Tibial artery (tissue), 4 donors: ENCODE data around the gene ZNF45.

Source experiments
- DNase-seq, 2 donors: peaks; one replicate each; pipeline ENCODE4 v3.0.0-alpha.2; 2019
- H3K27ac ChIP-seq, 2 donors: fragments of 200-600 bp; sonication (generic) in 1 of 2; 1 replicate in 1 of 2; 2 replicates in 1 of 2; pipeline ENCODE4 v1.5.1; 2018 to 2019; ENCODE audit warnings: mild to moderate bottlenecking in 1 of 2
- H3K27me3 ChIP-seq, 2 donors: fragments of 200-600 bp; sonication (generic) in 1 of 2; one replicate each; pipeline versions ENCODE4 v1.5.1 to v1.6.0; 2016 to 2019
- H3K36me3 ChIP-seq, 3 donors: fragments of 200-600 bp; sonication (generic) in 2 of 3; one replicate each; pipeline ENCODE4 v1.5.1; 2016 to 2019; ENCODE audit warnings: mild to moderate bottlenecking in 2 of 3
- H3K4me1 ChIP-seq, 4 donors: fragments of 200-600 bp; sonication (generic) in 2 of 4; 1 replicate in 3 of 4; 2 replicates in 1 of 4; pipeline ENCODE4 v1.5.1; 2016 to 2019
- H3K4me3 ChIP-seq, 2 donors: fragments of 200-600 bp; sonication (generic) in 1 of 2; 1 replicate in 1 of 2; 2 replicates in 1 of 2; pipeline ENCODE4 v1.5.1; 2018 to 2019; ENCODE audit warnings: mild to moderate bottlenecking in 2 of 2
- H3K9me3 ChIP-seq, 3 donors: fragments of 200-600 bp; sonication (generic) in 1 of 3; one replicate each; pipeline ENCODE4 v1.5.1; 2016 to 2019
- intact Hi-C: fragments of 100-400 bp; cut with DNase I; formaldehyde crosslinking; loops from one replicate; pipeline ENCODE4 v1.15.0; 2023; ENCODE audit warnings: low total_unique reads
- TF ChIP-seq, protein P1 (sequence below), 2 experiments: fragments of 200-600 bp in 1 of 2; fragments of 450-650 bp in 1 of 2; IDR thresholded peaks; one replicate each; pipeline ENCODE4 v1.5.1; 2017 to 2019; ENCODE audit warnings: antibody characterized with exemption in 2 of 2, mild to moderate bottlenecking in 1 of 2, moderate library complexity in 1 of 2

Gene ZNF45

DNA sequence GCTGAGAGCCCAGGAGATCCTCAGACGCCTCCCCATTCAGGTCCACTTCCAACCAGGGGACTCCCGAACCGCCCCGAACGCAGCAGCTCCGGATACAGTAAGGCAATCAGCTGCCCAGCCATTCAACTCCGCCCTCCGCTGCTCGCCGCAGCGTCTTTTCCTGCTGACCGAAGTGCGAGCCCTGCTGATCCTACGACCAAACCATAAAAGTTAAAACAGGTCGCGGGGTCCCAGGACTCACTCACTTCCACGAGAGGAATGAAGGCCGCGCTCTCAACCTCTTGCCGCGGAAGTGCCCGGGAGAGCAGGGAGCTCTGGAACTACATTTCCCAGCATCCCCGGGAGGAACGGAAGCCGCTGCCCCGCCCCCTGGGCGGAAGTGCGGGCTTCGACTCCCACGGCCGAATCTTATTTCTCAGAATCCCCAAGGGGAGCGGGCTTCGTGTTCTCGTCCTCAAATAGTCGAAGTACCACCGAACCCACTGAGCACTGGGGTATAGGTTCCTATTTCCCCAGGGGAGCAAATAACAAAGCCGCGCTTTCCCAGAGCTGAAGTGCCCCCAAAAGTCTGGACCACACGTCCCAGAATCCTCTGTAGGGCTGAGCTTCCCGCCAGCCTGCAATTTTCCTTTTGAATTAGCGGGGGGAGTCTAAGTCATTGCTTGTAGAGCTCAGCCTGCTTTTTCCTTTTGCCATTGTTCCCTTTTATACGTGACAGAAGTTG lies at the start of gene ZNF45:
TSS of gene ZNF45 (minus strand) at position 298 of the 724 bp plus-strand sequence. CDS start 13,097 bp downstream, outside the sequence.
- intact Hi-C loops: no loop called here
- peaks cover 0 to 7% (median 0%) of the 10 kb centered on the region in 3 donors for H3K9me3 ChIP-seq
- H3K27me3 ChIP-seq: no peaks in the 10 kb centered on the region
- TF ChIP-seq, protein P1, sequence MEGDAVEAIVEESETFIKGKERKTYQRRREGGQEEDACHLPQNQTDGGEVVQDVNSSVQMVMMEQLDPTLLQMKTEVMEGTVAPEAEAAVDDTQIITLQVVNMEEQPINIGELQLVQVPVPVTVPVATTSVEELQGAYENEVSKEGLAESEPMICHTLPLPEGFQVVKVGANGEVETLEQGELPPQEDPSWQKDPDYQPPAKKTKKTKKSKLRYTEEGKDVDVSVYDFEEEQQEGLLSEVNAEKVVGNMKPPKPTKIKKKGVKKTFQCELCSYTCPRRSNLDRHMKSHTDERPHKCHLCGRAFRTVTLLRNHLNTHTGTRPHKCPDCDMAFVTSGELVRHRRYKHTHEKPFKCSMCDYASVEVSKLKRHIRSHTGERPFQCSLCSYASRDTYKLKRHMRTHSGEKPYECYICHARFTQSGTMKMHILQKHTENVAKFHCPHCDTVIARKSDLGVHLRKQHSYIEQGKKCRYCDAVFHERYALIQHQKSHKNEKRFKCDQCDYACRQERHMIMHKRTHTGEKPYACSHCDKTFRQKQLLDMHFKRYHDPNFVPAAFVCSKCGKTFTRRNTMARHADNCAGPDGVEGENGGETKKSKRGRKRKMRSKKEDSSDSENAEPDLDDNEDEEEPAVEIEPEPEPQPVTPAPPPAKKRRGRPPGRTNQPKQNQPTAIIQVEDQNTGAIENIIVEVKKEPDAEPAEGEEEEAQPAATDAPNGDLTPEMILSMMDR (IDR thresholded peaks at IDR 0.05): no peak
- peak within 1 kb of the TSS; percentile 69 to 89 for H3K27ac ChIP-seq
- DNase-seq: peak; percentile 85 to 93
- H3K4me1 ChIP-seq: peaks cover 0 to 27% (median 15%) of the 10 kb centered on the region in 4 donors
- peak within 1 kb of the TSS; percentile 62 to 67 for H3K4me3 ChIP-seq
- peaks cover 29 to 32% (median 30%) of the 10 kb centered on the region in 3 donors for H3K36me3 ChIP-seq

DNA sequence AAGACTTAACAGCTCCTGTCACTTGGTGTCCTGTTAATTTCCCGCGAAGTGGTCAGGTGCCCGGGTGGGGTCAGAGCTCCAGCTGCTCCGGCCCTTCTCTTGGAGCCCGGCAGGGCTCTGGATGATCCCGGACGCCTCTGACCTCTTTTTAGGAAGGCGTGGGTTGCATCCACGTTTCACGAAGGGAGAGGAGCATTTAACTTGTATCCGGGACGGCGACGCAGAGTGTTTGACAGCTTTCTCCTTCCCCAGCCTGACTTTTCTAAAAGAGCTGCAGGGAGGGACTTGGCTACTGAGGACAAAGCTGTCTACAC lies 49.6 kb upstream of the ZNF45 start:
- H3K27me3 ChIP-seq: no peaks in the 10 kb centered on the region
- TF ChIP-seq, protein P1 (IDR thresholded peaks at IDR 0.05): no peak
- H3K4me3 ChIP-seq: peak overlapping the region; percentile 74 to 87
- H3K4me1 ChIP-seq: peaks cover 3 to 10% (median 5%) of the 10 kb centered on the region in 4 donors
- peak overlapping the region; percentile 82 to 85 for H3K27ac ChIP-seq
- intact Hi-C loops: no loop called here
- H3K9me3 ChIP-seq: peaks cover 7 to 39% (median 15%) of the 10 kb centered on the region in 3 donors
- peaks cover 16 to 32% (median 30%) of the 10 kb centered on the region in 3 donors for H3K36me3 ChIP-seq
- DNase-seq: peak in 1 of 2 donors; percentile 29

DNA sequence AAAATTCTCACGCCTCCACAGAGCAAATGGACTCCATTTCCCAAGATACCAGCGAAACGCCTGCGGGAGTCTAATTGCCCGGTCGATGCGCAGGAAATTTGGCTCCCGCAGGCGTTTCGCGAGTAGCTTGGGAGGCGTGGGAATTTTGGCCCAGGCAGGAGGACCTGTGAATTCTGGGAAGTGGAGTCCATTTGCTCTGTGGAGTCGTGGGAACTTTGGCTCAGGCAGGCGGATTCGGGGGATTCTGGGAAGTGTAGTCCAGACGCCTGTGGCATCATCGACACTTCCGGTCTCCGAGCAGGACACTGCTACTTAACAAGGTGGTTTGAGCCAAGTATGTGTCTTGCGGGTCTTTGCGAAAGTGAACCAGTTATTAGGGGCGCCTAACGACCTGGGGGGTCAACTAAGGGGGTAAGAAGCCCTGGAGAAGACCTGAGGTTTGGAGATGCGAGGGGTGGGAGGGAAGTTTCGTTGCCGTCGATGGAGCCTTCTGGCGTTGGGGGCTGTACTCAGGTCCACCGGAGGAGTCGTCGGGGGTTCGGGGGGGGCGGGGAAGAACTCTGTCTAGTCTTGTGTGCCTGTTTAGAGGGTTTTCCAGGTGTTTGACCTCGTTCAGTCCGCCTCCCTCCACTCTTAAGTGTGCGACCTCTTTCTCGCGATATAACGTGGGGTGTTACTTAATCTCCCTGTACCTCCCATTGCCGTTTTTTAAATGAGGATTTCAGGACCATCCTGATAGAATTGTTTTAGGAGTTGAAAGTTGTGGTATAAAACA lies 49.0 kb upstream of the ZNF45 start, which contains the start of gene ZNF155:
TSS of gene ZNF155 (plus strand) at position 277 of the 775 bp plus-strand sequence. CDS start 4,356 bp downstream, outside the sequence.
- Histone ChIP-seq H3K4me1 (peaks cover 3 to 10% (median 5%) of the 10 kb centered on the region in 4 donors), H3K4me3 (peak within 1 kb of the TSS; percentile 74 to 87), H3K27me3 (no peaks in the 10 kb centered on the region), H3K36me3 (peaks cover 11 to 26% (median 25%) of the 10 kb centered on the region in 3 donors), H3K9me3 (peaks cover 7 to 44% (median 19%) of the 10 kb centered on the region in 3 donors), H3K27ac (peak within 1 kb of the TSS; percentile 82 to 85)
- peak; percentile 92 to 95 for DNase-seq
- intact Hi-C loops: no loop called here
- TF ChIP-seq, protein P1 (IDR thresholded peaks at IDR 0.05): no peak

DNA sequence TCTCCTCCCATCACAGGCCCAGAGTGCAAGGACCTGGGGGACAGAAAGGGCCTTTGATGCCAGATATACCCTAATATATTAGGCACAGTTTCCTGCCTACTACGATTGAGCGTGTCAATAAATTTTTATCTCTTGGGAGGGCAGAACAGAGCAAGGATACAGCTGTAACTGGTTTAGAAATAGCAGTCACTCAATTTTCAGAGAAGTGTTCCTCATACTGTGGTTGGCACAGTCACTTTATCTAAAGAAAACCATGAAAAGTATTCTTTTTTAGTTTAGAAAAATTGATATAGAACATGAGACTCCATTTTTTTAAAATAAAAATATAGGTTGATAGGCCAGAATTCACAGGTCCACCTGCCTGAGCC lies 48.4 kb upstream of the ZNF45 start:
- TF ChIP-seq, protein P1 (IDR thresholded peaks at IDR 0.05): no peak
- Histone ChIP-seq H3K4me1 (peaks cover 3 to 10% (median 5%) of the 10 kb centered on the region in 4 donors), H3K4me3 (peak overlapping the region; percentile 74 to 87), H3K27me3 (no peaks in the 10 kb centered on the region), H3K36me3 (peaks cover 5 to 21% (median 19%) of the 10 kb centered on the region in 3 donors), H3K27ac (peak overlapping the region; percentile 82 to 85), H3K9me3 (peaks cover 7 to 48% (median 21%) of the 10 kb centered on the region in 3 donors)
- intact Hi-C loops: no loop called here
- DNase-seq: no peak

DNA sequence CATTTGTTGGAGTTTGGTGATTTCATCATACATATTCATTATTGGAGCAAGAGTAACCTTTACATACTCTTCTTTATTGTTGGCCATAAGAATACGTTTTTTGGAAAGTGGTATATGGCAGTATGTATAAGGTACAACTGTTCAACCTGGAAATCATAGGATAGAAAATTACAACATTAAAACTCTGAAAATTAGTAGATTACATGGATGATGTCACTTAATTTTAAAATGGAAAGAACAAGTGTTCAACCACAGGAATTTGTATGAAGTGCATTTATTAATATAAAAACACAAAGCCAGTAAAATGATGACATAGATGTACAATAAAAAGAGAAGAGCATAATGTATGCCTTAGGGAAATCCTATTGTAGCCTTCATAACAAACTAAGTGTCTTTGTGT lies 41.6 kb upstream of the ZNF45 start:
- no peak overlapping the region for H3K4me3 ChIP-seq
- peaks cover 23 to 99% (median 86%) of the 10 kb centered on the region in 3 donors for H3K9me3 ChIP-seq
- no peaks in the 10 kb centered on the region for H3K4me1 ChIP-seq
- H3K36me3 ChIP-seq: peaks cover 0 to 37% (median 17%) of the 10 kb centered on the region in 3 donors
- intact Hi-C loops: no loop called here
- DNase-seq: no peak
- no peak overlapping the region for H3K27ac ChIP-seq
- H3K27me3 ChIP-seq: no peaks in the 10 kb centered on the region
- TF ChIP-seq, protein P1 (IDR thresholded peaks at IDR 0.05): no peak
